B cell (primary cell): ENCODE data around the gene PPP2R5C. TPM values are rescaled to one million over a fixed set of nuclear protein-coding genes. Genes with fewer than 3 reads are reported as not detected.

Experiments
- ATAC-seq: fragments of 200-7000 bp; cut with Tn5 transposase; one replicate; pipeline ENCODE4 v1.10.0; 2021; ENCODE audit warnings: low read depth, mild to moderate bottlenecking, moderate number of reproducible peaks, moderate library complexity
- CTCF ChIA-PET: fragments of 350-600 bp; sonication (Branson Sonifier 250); formaldehyde crosslinking; loops from one replicate; lab custom pipeline; 2021; ENCODE audit warnings: antibody characterized with exemption, inconsistent platforms; lab: Charles Lee
- POLR2A ChIA-PET: fragments of 350-600 bp; sonication (Branson Sonifier 250); formaldehyde crosslinking; loops from one replicate; lab custom pipeline; 2021; ENCODE audit warnings: antibody characterized with exemption; lab: Charles Lee
- DNase-seq: peaks from one replicate; pipeline ENCODE4 v3.0.0; 2013
- H2AFZ ChIP-seq: 2 replicates; pipeline ENCODE4 v1.6.1; 2012; ENCODE audit warnings: mild to moderate bottlenecking, low read depth, low read length; ENCODE audit not compliant: insufficient read depth, poor library complexity, severe bottlenecking
- H3K27ac ChIP-seq, 2 donors: 1 replicate in 1 of 2; 2 replicates in 1 of 2; pipeline ENCODE4 v1.5.1; 2012 to 2013; ENCODE audit warnings: low read length in 2 of 2, mild to moderate bottlenecking in 2 of 2, moderate library complexity in 1 of 2
- H3K27me3 ChIP-seq, 4 experiments: fragments of 200-600 bp in 1 of 4; sonication (generic) in 1 of 4; replicated peaks in 1 of 4; 1 replicate in 2 of 4; 2 replicates in 2 of 4; pipeline versions ENCODE4 v1.6.1 to v1.7.0; 2013 to 2016; ENCODE audit warnings: low read length in 3 of 4, mild to moderate bottlenecking in 2 of 4, mixed read lengths in 1 of 4, moderate library complexity in 1 of 4; ENCODE audit not compliant: insufficient read depth in 4 of 4, control insufficient read depth in 3 of 4; ENCODE audit errors: control extremely low read depth in 1 of 4
- H3K36me3 ChIP-seq, 2 experiments: replicated peaks in 1 of 2; 1 replicate in 1 of 2; 2 replicates in 1 of 2; pipeline versions ENCODE4 v1.6.1 to v1.7.1; 2013; ENCODE audit warnings: low read length in 1 of 2; ENCODE audit not compliant: insufficient read depth in 2 of 2, control insufficient read depth in 1 of 2; ENCODE audit errors: control extremely low read depth in 1 of 2, extremely low read depth in 1 of 2
- H3K4me1 ChIP-seq, 2 donors: fragments of 200-600 bp in 1 of 2; sonication (generic) in 1 of 2; 1 replicate in 1 of 2; 2 replicates in 1 of 2; pipeline versions ENCODE4 v1.5.1 to v1.6.1; 2013 to 2017; ENCODE audit warnings: low read length in 2 of 2; ENCODE audit not compliant: control insufficient read depth in 2 of 2, insufficient read depth in 2 of 2
- H3K4me2 ChIP-seq: replicated peaks from 2 replicates; pipeline ENCODE3; 2012; ENCODE audit warnings: mild to moderate bottlenecking, low read depth, low read length; ENCODE audit not compliant: poor library complexity, severe bottlenecking
- H3K4me3 ChIP-seq, 5 experiments: fragments of 200-600 bp in 1 of 5; sonication (generic) in 1 of 5; 1 replicate in 3 of 5; 2 replicates in 2 of 5; pipeline versions ENCODE4 v1.5.1 to v1.7.0; 2011 to 2016; ENCODE audit warnings: low read length in 4 of 5, mild to moderate bottlenecking in 4 of 5, low read depth in 2 of 5, control low read depth in 1 of 5, moderate library complexity in 1 of 5; ENCODE audit not compliant: insufficient read depth in 1 of 5; ENCODE audit errors: control extremely low read depth in 1 of 5, extremely low read depth in 1 of 5
- H3K79me2 ChIP-seq: fragments of 200-600 bp; sonication (generic); one replicate; pipeline ENCODE4 v1.6.0; 2016; ENCODE audit warnings: low read length; ENCODE audit not compliant: control insufficient read depth, insufficient read depth
- H3K9ac ChIP-seq: fragments of 200-600 bp; sonication (generic); 2 replicates; pipeline ENCODE4 v1.6.1; 2017; ENCODE audit warnings: mild to moderate bottlenecking, low read length, moderate library complexity
- H3K9me3 ChIP-seq, 3 donors: one replicate each; pipeline versions ENCODE4 v1.6.1 to v1.7.1; 2013; ENCODE audit warnings: low read length in 2 of 3; ENCODE audit not compliant: control insufficient read depth in 2 of 3, insufficient read depth in 1 of 3; ENCODE audit errors: control extremely low read depth in 1 of 3
- H4K20me1 ChIP-seq: 2 replicates; pipeline ENCODE4 v1.6.0; 2012; ENCODE audit warnings: mild to moderate bottlenecking, low read length; ENCODE audit not compliant: insufficient read depth, control insufficient read depth, poor library complexity, severe bottlenecking
- H3K27ac Mint-ChIP-seq: one replicate; pipeline ENCODE4 v1.8.0; 2021; ENCODE audit warnings: mixed read lengths
- H3K27me3 Mint-ChIP-seq: one replicate; pipeline ENCODE4 v1.8.0; 2021; ENCODE audit warnings: mixed read lengths
- H3K4me1 Mint-ChIP-seq: one replicate; pipeline ENCODE4 v1.8.0; 2021; ENCODE audit warnings: mixed read lengths
- H3K4me3 Mint-ChIP-seq: one replicate; pipeline ENCODE4 v1.8.0; 2021; ENCODE audit warnings: mixed read lengths
- H3K9me3 Mint-ChIP-seq: one replicate; pipeline ENCODE4 v1.8.0; 2022; ENCODE audit warnings: mixed read lengths; ENCODE audit not compliant: insufficient read depth
- EZH2 ChIP-seq: IDR thresholded peaks from 2 replicates; pipeline ENCODE4 v1.6.1; 2012; ENCODE audit warnings: borderline replicate concordance, low read depth, mild to moderate bottlenecking, moderate library complexity, low read length; ENCODE audit not compliant: insufficient read depth, poor library complexity, severe bottlenecking
- WGBS: methylation state at CpG from one replicate; pipeline ENCODE4 v1.1.5; 2013; ENCODE audit warnings: missing lambda C conversion rate; ENCODE audit not compliant: insufficient coverage; 5-methylcytosine and 5-hydroxymethylcytosine counted together
- intact Hi-C: fragments of 100-400 bp; cut with micrococcal nuclease; formaldehyde crosslinking; loops from one replicate; pipeline ENCODE4 v1.10.0; 2022
- polyA plus RNA-seq: library from polyadenylated mRNA; depleted of rRNA; stranded (reverse); fragments of >200 nt; gene quantifications from 2 replicates; pipeline ENCODE4 v1.2.3, GENCODE V29; 2012
- total RNA-seq, 2 donors: library from RNA; stranded (reverse); fragments of 120-200 nt in 1 of 2; gene quantifications; 1 replicate in 1 of 2; 2 replicates in 1 of 2; pipeline versions ENCODE4 v1.2.3 to v1.2.4, GENCODE V29; 2013 to 2022
- TF ChIP-seq, protein P1 (sequence below): fragments of 200-600 bp; IDR thresholded peaks from one replicate; pipeline ENCODE4 v1.8.0; 2022; ENCODE audit warnings: antibody characterized with exemption, mild to moderate bottlenecking

The PPP2R5C gene
- total and polyA plus RNA-seq, 2 donors (not counting 1 experiment from before 2014, with no cell fraction given) = 91.7 to 330 TPM

DNA sequence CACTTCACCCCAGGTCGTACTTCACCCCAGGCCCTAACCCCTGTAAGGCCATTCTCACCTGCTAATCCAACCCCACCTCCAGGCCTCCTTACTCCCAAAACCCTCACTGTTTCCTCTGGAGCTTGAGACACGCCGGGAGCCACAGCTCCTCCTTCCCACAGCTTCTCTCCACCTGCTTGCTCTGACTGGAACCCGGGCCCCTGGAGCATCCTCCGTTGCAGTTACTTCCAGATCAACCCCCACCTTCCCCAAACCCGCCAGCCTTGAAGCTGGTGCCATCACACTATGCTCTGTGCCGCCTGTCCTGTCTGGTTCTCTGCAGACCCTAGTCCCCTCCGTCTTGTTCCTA lies 34.6 kb upstream of the PPP2R5C start:
- H3K4me3 Mint-ChIP-seq = no peak overlapping the region
- ATAC-seq (no peak), DNase-seq (no peak)
- H3K27me3 Mint-ChIP-seq = no peaks in the 10 kb centered on the region
- peaks cover 17 to 21% of the 10 kb centered on the region in 2 donors for H3K4me1 ChIP-seq
- H3K9me3 Mint-ChIP-seq = no peaks in the 10 kb centered on the region
- H3K4me3 ChIP-seq = no peak overlapping the region
- H2AFZ ChIP-seq = no peak overlapping the region
- peaks cover 18% of the 10 kb centered on the region for H3K4me1 Mint-ChIP-seq
- peaks cover 0 to 12% (median 0%) of the 10 kb centered on the region in 3 donors for H3K9me3 ChIP-seq
- no peaks in the 10 kb centered on the region for H4K20me1 ChIP-seq
- ChIA-PET CTCF (no interaction called here), POLR2A (no interaction called here)
- H3K79me2 ChIP-seq = no peaks in the 10 kb centered on the region
- intact Hi-C loops = no loop called here
- H3K4me2 ChIP-seq = no peak overlapping the region
- no peaks in the 10 kb centered on the region for H3K36me3 ChIP-seq
- no peak overlapping the region for H3K27ac ChIP-seq
- peaks cover 0 to 6% (median 0%) of the 10 kb centered on the region in 4 experiments for H3K27me3 ChIP-seq
- H3K27ac Mint-ChIP-seq = no peak overlapping the region
- H3K9ac ChIP-seq = no peak overlapping the region
- WGBS = 85% methylated on average over 8 of the region's 8 CpGs
- TF ChIP-seq, protein P1, sequence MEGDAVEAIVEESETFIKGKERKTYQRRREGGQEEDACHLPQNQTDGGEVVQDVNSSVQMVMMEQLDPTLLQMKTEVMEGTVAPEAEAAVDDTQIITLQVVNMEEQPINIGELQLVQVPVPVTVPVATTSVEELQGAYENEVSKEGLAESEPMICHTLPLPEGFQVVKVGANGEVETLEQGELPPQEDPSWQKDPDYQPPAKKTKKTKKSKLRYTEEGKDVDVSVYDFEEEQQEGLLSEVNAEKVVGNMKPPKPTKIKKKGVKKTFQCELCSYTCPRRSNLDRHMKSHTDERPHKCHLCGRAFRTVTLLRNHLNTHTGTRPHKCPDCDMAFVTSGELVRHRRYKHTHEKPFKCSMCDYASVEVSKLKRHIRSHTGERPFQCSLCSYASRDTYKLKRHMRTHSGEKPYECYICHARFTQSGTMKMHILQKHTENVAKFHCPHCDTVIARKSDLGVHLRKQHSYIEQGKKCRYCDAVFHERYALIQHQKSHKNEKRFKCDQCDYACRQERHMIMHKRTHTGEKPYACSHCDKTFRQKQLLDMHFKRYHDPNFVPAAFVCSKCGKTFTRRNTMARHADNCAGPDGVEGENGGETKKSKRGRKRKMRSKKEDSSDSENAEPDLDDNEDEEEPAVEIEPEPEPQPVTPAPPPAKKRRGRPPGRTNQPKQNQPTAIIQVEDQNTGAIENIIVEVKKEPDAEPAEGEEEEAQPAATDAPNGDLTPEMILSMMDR = no peak
- TF ChIP-seq EZH2 = no peak

DNA sequence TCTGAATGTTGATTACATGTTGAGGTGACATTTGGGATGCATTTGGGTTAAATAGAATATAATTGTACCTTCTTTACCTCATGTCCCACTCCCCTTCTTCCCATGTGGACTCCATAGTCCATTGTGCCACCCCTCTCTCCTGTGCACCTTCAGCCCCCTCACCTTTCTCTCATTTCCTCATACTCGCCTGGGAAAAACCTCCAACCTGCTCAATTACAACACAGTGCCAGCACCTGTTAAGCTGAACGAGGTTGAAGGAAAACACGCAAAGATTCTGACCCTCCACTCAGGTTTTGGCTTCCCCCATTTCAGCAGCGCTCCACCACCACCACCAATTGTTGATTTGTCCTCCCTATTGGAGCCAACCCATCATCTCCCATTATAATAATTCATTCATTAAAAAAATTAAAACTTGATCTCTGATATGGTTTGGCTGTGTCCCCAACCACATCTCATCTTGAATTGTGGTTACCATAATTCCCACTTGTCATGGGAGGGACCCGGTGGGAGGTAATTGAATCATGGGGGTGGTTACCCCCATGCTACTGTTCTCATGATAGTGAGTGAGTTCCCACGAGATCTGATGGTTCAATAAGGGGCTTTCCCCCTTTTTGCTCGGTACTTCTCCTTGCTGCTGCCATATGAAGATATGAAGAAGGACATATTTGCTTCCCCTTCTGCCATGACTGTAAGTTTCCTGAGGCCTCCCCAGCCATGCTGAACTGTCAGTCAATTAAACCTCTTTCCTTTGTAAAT lies 33.7 kb upstream of the PPP2R5C start:
- peaks cover 0 to 12% (median 0%) of the 10 kb centered on the region in 3 donors for H3K9me3 ChIP-seq
- H3K9ac ChIP-seq = no peak overlapping the region
- H3K27ac Mint-ChIP-seq = no peak overlapping the region
- ChIA-PET CTCF (no interaction called here), POLR2A (no interaction called here)
- H3K4me2 ChIP-seq = no peak overlapping the region
- ATAC-seq (no peak), DNase-seq (no peak)
- H3K4me1 Mint-ChIP-seq = peaks cover 16% of the 10 kb centered on the region
- H3K27ac ChIP-seq = no peak overlapping the region
- intact Hi-C loops = no loop called here
- TF ChIP-seq, protein P1 = no peak
- TF ChIP-seq EZH2 = no peak
- no peaks in the 10 kb centered on the region for H3K27me3 ChIP-seq
- no peaks in the 10 kb centered on the region for H3K79me2 ChIP-seq
- no peaks in the 10 kb centered on the region for H3K9me3 Mint-ChIP-seq
- H3K36me3 ChIP-seq = no peaks in the 10 kb centered on the region
- H3K4me3 Mint-ChIP-seq = no peak overlapping the region
- H3K4me1 ChIP-seq = peaks cover 13 to 18% of the 10 kb centered on the region in 2 donors
- WGBS = 63% methylated on average over 3 of the region's 7 CpGs
- H3K27me3 Mint-ChIP-seq = no peaks in the 10 kb centered on the region
- no peak overlapping the region for H3K4me3 ChIP-seq
- no peak overlapping the region for H2AFZ ChIP-seq
- H4K20me1 ChIP-seq = no peaks in the 10 kb centered on the region
